Activated naive CD8-positive, alpha-beta T cell treated with anti-CD3 and anti-CD28 coated beads, Interleukin-2, amount 50 U/mL, for 24 hours (primary cell): ENCODE measurements around the gene RNF220.
A peak's percentile ranks its signal among the peaks of the same experiment; 100 is the strongest.

ENCODE experiments used
- ATAC-seq: fragments of 150-1000 bp; cut with Tn5 transposase; one replicate; pipeline ENCODE4 v1.10.0; 2021
- DNase-seq: peaks from one replicate; pipeline ENCODE4 v3.0.0; 2021
- H3K27ac Mint-ChIP-seq: one replicate; pipeline ENCODE4 v1.8.0; 2021; ENCODE audit warnings: mild to moderate bottlenecking, mixed read lengths
- H3K27me3 Mint-ChIP-seq: one replicate; pipeline ENCODE4 v1.8.0; 2021; ENCODE audit warnings: mixed read lengths
- H3K36me3 Mint-ChIP-seq: one replicate; pipeline ENCODE4 v1.8.0; 2021; ENCODE audit warnings: low read depth, mixed read lengths
- H3K4me1 Mint-ChIP-seq: one replicate; pipeline ENCODE4 v1.8.0; 2021; ENCODE audit warnings: mixed read lengths
- H3K4me3 Mint-ChIP-seq: one replicate; pipeline ENCODE4 v1.8.0; 2021; ENCODE audit warnings: mild to moderate bottlenecking, moderate library complexity, mixed read lengths
- H3K9me3 Mint-ChIP-seq: one replicate; pipeline ENCODE4 v1.8.0; 2021; ENCODE audit warnings: mixed read lengths

Gene RNF220

DNA sequence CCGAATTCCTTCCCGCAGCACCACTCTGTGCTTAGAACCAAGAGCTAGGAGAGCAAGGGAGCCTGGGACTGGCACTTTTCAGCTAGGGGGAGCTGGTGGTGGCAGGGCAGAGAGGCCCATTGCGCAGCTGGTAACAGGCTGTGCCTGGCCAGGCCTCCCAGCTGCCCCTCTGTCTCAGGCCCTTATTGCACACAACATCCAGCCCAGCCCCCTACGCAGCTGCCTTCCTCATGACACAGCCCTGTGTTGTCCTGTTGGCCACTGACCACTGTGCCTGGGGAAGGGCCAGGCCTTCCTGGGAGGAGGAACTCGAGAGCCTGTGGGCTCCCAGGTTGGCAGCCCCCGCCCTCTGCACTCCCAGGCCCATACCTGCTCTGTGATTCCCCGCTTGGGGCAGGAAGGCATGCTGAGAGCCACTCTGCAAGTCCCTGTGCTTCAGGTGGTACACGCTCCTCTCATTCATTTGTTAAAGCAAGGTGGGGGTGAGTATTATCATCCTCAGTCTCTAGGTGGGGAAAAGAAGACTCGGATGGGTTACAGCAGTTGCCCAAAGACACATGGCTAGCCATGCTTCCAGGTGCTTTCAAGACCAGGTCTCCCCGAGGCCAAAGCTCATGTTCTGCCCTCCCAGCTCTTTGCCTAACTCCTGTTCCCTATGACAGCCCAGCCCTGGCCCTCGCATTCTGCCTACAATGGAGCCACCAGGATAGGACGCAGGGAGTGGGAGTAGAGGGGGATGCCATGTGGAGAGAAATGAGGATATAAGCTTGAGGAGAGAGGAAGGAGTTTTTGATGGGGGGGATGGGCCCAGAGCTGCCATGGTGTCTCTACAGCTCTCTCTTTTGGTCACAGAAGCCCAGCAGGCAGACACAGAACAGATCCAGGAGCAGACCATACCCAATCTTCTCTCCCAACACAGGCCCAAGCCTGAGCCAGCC is 187.4 kb downstream of the RNF220 start:
- Mint-ChIP-seq H3K9me3 (no peaks in the 10 kb centered on the region), H3K27me3 (peaks cover 1% of the 10 kb centered on the region), H3K4me1 (no peaks in the 10 kb centered on the region), H3K27ac (no peak overlapping the region), H3K36me3 (no peaks in the 10 kb centered on the region), H3K4me3 (no peak overlapping the region)
- no peak for ATAC-seq
- no peak for DNase-seq

DNA sequence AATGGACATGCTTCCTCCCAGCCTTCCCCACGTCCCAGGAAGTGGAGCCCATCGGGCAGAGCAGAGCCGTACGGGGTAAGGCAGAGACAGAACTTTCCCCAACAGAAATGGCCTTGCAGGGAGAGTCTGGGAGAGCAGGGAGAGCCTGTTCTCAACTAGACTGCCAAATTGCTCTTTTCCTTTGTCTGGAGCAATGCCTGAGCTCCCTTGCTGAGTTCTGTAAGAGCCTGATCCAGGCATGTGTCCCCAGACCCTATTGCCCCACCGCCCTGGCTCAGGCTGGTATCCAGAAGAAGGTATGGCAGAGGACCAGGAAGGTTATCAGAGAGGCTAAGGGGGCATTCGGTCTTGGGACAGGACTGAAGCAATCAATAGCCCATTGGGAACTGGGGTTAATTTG is 189.3 kb downstream of the RNF220 start:
- ATAC-seq = no peak
- Mint-ChIP-seq H3K9me3 (no peaks in the 10 kb centered on the region), H3K27ac (no peak overlapping the region), H3K4me3 (no peak overlapping the region), H3K4me1 (no peaks in the 10 kb centered on the region), H3K27me3 (peaks cover 2% of the 10 kb centered on the region), H3K36me3 (no peaks in the 10 kb centered on the region)
- DNase-seq = no peak

DNA sequence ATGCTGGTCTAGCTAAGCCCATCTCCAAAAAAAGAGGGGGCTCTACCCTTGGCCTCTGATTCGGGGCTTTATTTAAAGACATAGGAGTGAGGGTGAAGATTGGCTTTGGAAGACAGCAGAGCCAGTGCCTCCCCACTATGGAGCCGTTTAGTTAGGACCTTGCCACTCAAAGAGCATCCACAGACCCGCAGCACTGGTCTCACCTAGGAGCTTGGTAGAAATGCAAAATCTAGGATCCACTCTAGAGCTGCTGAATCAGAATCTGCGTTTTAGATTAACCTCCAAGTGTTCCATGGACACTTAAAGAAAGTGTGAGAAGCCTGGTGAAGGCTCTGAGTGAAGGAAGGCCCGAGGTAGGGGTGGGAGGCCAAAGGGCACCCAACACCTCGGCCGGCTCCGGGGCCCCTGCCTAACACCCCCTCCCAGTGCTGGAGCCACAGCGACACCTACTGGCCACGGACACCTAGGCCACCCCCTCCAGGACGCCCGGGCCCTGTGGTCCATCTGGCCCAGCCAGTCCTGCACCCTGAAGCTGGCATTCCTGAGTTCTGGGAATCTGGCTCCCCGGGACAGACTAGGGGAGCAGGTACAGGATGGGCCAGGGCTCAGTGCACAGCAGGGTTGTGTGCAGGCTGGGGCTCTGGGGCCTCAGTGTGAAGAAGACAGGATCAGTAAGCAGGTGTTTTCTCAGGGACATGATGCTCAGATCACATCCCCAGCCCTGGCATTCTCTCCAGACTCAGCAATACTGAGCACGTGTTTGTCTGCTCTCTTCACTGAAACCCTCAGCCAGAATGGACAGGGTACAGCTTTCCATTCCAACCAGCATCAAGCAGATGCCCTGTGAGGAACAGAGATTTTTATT is 190.0 kb downstream of the RNF220 start:
- Mint-ChIP-seq H3K27ac (no peak overlapping the region), H3K27me3 (peaks cover 2% of the 10 kb centered on the region), H3K9me3 (no peaks in the 10 kb centered on the region), H3K4me1 (no peaks in the 10 kb centered on the region), H3K36me3 (no peaks in the 10 kb centered on the region), H3K4me3 (no peak overlapping the region)
- peak; percentile 89 for DNase-seq
- ATAC-seq = peak; percentile 93

DNA sequence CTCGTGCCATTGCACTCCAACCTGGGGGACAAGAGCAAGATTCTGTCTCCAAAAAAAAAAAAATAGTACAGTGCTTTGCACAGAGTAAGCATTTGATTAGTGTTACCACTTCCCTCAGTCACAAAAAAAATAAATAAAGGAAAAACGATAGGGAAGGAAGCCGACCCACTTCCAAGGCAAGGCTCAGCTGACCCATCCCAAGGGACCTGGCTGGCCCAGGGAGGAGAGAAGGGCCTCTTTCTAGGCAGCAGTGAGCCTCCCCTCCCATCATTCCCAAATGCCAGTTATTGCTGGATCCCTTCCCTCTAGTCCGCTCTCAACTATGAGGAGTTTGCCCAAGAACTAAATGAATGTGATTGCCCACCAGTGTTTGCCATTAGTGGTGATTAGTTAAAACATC is 191.5 kb downstream of the RNF220 start:
- Mint-ChIP-seq H3K9me3 (no peaks in the 10 kb centered on the region), H3K36me3 (no peaks in the 10 kb centered on the region), H3K4me3 (no peak overlapping the region), H3K4me1 (no peaks in the 10 kb centered on the region), H3K27ac (no peak overlapping the region), H3K27me3 (peaks cover 2% of the 10 kb centered on the region)
- DNase-seq (no peak), ATAC-seq (no peak)

DNA sequence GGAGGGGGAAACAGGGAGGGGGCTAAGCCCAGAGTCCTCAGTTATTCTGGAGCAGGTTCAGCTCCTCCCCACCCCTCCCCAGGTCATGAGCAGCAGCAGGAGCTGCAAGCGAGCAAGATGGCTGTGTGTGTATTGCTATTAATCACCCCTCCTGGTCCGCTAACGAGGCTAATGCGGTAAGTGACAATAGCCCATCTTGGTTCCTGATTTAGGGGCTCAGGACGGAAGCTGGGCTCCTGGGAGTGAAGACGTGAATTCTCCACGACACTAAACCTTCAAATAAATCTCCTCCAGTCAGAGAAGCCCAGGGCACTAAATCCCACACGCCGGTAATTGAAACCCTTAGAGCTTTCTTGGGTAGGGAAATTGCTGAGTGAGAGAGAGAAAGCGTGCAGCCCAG is 193.1 kb downstream of the RNF220 start:
- Mint-ChIP-seq H3K4me1 (no peaks in the 10 kb centered on the region), H3K27ac (no peak overlapping the region), H3K4me3 (no peak overlapping the region), H3K36me3 (no peaks in the 10 kb centered on the region), H3K9me3 (no peaks in the 10 kb centered on the region), H3K27me3 (peaks cover 2% of the 10 kb centered on the region)
- DNase-seq (no peak), ATAC-seq (no peak)

DNA sequence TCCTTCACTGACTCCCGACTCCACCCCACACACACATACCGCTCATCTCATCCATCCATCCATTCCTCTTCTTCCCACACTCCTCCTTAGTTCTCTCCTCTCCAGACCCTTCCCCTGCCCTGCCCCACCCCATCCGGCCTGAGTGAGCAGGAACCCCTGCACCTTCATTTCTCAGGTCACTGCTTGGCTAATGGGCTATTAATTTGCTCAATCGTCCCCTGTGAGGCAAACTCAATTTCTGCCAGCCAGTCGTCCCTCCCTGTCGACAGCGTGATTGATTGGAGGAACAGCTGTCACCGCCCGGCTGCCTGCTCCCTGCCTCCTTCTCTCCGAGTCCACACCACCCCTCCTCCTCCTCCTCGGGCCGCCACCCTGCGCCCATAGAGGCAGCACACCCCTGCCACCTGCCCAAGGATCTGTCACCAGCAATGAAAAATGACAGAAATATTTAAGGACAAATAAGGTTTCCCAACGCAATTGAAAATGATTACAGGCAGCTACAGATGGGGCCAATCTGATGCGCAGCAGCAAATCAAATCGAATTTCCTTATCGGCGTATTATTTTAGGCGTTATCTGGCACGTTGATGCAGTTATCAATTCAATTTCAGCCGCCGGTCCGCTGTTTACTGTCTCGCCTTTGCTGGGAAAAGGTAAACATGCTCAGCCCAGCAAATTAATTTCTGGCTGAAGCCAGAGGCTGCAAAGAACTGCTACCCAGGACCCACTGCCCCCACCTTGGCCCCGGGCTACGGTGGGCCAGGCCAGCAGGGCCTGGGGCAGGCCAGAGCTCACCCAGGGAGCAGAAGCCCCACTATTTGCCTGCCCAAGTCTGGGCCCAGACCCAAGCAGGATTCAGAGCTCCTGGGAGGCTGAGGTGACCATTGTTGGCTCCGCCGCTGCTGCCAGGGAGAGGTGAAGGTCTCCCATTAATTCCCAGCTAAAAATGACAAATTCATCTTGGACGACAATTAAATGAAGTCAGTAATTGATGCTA is 197.9 kb downstream of the RNF220 start:
- H3K4me3 Mint-ChIP-seq = no peak overlapping the region
- DNase-seq = no peak
- no peaks in the 10 kb centered on the region for H3K9me3 Mint-ChIP-seq
- ATAC-seq = no peak
- no peaks in the 10 kb centered on the region for H3K36me3 Mint-ChIP-seq
- H3K4me1 Mint-ChIP-seq = no peaks in the 10 kb centered on the region
- H3K27ac Mint-ChIP-seq = no peak overlapping the region
- H3K27me3 Mint-ChIP-seq = peaks cover 2% of the 10 kb centered on the region

DNA sequence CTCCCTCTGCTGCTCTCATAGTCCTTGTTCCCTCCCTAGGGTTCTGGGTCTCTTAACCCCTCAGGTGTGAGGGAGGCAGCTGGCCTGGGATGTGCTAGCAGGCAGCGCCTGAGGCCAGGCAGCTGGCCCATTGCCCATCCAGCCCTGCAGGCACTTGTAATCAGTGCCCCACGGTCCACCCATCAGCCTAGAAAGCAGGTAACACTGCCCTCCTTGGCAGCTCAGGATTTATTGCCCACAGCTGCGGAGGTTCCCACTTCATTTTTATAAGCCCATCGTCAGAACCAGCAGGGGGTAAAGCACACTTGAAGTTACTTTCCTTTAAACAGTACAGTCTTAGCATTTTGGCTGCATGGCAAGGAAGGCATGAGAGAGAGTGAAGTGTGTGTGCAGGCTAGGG is 198.7 kb downstream of the RNF220 start:
- Mint-ChIP-seq H3K4me1 (no peaks in the 10 kb centered on the region), H3K9me3 (no peaks in the 10 kb centered on the region), H3K27me3 (peaks cover 2% of the 10 kb centered on the region), H3K4me3 (no peak overlapping the region), H3K27ac (no peak overlapping the region), H3K36me3 (no peaks in the 10 kb centered on the region)
- ATAC-seq = no peak
- DNase-seq = no peak

DNA sequence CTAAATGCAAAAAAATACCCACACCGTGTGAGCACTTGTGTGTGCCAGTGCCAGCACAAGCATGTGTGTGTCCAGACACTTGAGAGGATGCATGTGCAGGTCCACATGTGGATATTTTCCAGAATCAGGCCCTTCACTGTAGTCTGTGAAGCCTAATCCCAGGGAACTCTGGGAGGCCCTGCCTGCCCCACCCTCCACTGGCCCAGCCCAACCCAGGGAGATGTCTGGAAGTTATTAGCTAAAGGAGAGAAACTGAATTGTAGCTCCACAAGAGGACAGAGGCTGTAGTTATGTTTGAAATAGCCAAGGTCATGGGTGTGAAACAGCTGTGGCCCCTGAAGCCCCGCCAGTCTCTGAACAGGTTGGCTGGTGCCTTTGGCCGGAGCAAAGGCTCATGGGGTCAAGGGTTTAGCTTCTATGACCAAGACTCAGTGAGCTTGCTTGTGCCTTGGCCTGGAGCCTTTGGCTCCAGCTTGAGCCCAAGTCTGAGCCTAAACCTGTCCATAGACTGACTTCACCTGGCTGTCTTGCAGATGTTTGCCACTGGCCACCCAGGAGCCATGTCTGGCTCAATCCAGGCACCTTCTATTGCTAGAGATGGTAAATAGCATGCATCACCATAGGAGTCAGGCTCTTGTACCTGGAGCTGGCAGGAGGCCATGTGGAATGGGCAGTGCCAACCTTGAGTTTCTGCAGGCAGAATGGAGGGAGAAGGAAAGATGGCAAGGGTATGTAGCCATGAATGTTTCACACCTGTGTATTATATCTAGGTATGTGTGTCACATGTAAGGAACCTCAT is 199.3 kb downstream of the RNF220 start:
- H3K27me3 Mint-ChIP-seq = peaks cover 2% of the 10 kb centered on the region
- H3K36me3 Mint-ChIP-seq = no peaks in the 10 kb centered on the region
- no peak overlapping the region for H3K27ac Mint-ChIP-seq
- H3K4me1 Mint-ChIP-seq = no peaks in the 10 kb centered on the region
- DNase-seq (no peak), ATAC-seq (no peak)
- H3K4me3 Mint-ChIP-seq = no peak overlapping the region
- no peaks in the 10 kb centered on the region for H3K9me3 Mint-ChIP-seq

DNA sequence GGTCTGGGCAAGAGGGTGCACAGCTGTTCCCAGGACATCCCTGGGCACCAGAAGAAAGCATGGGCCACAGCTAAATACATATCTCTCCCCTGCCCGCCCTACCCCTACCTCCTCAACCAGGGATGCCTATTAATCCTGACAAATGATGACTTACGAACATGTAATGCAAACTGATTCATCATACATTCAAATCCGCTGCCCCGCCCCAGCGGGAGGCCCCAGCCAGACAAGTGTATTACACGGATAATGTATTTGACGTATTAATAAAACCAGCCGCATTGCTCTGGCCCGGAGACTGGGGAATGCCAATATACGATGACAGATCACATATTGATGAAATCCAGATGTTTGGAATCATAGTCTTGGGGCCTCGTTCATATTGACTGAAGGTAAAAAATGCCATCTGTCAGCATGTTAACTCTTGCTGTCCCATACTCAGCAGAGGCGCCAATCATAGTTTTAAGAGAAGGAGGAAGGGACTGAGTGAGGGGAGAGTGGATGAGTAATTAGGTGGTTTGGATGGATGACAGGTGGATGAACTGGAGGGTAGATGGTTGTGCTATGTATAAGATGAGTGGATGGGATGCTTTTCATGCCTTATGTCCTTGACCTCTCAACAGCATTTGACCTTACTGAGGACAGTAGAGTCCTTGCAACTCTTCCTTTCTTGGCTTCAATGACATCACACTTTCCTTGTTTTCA is 201.0 kb downstream of the RNF220 start:
- Mint-ChIP-seq H3K36me3 (no peaks in the 10 kb centered on the region), H3K27me3 (peaks cover 2% of the 10 kb centered on the region), H3K4me1 (no peaks in the 10 kb centered on the region), H3K27ac (no peak overlapping the region), H3K4me3 (no peak overlapping the region), H3K9me3 (no peaks in the 10 kb centered on the region)
- ATAC-seq (no peak), DNase-seq (no peak)

DNA sequence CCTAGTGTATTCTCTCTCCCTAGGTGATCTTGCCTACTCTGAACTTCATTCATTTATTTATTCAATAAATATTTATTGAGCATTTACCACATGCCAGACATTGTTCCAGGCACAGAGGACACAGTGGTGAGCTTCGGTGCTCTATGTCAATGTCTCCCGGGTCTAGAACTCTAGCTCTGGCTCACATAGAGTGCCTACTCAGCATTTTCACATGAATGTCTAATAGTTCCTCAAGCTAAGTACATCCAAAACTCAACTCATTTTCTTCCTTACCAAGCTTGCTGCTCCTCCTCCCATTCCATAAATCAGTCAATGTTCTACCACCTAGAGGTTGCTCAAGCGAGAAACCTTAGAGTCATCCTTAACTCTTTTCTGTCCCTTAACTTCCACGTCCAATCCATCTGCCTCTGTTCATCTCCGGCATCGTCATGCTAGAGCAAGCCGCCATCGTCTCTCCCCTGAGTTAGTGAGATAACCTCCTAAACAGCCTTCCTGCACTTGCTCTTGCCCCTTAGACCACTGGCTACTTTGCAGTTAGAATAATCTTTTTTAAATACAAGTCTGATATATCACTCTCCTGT is 201.7 kb downstream of the RNF220 start:
- no peak overlapping the region for H3K4me3 Mint-ChIP-seq
- peaks cover 2% of the 10 kb centered on the region for H3K27me3 Mint-ChIP-seq
- no peaks in the 10 kb centered on the region for H3K9me3 Mint-ChIP-seq
- no peaks in the 10 kb centered on the region for H3K36me3 Mint-ChIP-seq
- DNase-seq = no peak
- no peak for ATAC-seq
- no peaks in the 10 kb centered on the region for H3K4me1 Mint-ChIP-seq
- no peak overlapping the region for H3K27ac Mint-ChIP-seq

DNA sequence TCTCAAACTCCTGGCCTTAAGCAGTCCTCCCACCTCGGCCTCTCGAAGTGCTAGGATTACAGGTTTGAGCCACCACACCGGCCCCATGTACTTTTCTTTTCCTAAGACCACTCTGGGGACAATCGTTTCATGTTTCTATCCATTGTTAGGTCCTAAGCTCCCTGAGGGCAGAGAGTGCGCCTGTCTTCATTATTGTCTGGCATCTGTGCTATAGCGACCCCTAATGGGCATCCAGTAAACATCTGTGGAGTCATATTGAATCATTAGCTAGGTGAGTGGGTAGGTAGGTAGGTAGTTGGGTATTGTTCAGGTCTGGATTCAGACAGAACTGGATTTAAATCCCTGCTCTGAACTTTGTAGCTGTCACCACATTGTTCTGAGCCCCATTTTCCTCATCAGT is 203.1 kb downstream of the RNF220 start:
- no peaks in the 10 kb centered on the region for H3K36me3 Mint-ChIP-seq
- H3K9me3 Mint-ChIP-seq = no peaks in the 10 kb centered on the region
- H3K4me3 Mint-ChIP-seq = no peak overlapping the region
- DNase-seq (no peak), ATAC-seq (no peak)
- H3K27ac Mint-ChIP-seq = no peak overlapping the region
- H3K4me1 Mint-ChIP-seq = no peaks in the 10 kb centered on the region
- peaks cover 2% of the 10 kb centered on the region for H3K27me3 Mint-ChIP-seq

DNA sequence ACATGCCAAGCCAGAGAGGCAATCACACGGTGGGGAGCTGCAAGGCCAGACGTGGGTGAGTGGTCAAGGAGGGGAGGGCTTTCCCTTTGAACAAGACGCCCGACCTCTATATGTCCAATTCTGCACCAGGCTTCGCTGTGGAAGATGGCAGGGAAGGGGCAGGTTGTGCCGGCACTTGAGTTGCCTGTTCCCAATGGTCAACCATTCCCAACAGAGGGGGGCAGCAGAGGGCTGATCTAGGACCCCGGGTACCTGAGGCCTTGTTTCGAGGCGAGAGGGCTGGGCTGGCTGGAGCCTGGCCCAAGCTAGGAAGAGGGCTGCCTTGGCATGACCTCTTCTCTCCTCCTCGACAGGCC is 204.3 kb downstream of the RNF220 start:
- H3K4me1 Mint-ChIP-seq = no peaks in the 10 kb centered on the region
- no peak overlapping the region for H3K4me3 Mint-ChIP-seq
- peaks cover 2% of the 10 kb centered on the region for H3K27me3 Mint-ChIP-seq
- DNase-seq (peak; percentile 49), ATAC-seq (no peak)
- H3K9me3 Mint-ChIP-seq = no peaks in the 10 kb centered on the region
- H3K36me3 Mint-ChIP-seq = no peaks in the 10 kb centered on the region
- no peak overlapping the region for H3K27ac Mint-ChIP-seq
